Right renal cortex interstitium (tissue), 3 donors: ENCODE results near the gene NPHP4. TPM values are rescaled to one million over a fixed set of nuclear protein-coding genes. Genes with fewer than 3 reads are reported as not detected.

Experiments
- DNase-seq, 3 donors: peaks; one replicate each; pipeline ENCODE4 v3.0.0-alpha.2; 2013; ENCODE audit warnings: low read depth in 3 of 3, low spot score in 2 of 3
- polyA plus RNA-seq, 3 donors: library from polyadenylated mRNA; unstranded; fragments of 120-200 nt; gene quantifications; one replicate each; pipeline ENCODE4 v1.2.1, GENCODE V29; 2013; ENCODE audit not compliant: insufficient read length in 3 of 3

NPHP4 gene
- polyA plus RNA-seq, 3 donors: 8.9 to 10.4 (median 9.2) TPM

GRCh38 chr1:5954964-5955363, 37.3 kb downstream of the NPHP4 start:
- no peak for DNase-seq

DNA sequence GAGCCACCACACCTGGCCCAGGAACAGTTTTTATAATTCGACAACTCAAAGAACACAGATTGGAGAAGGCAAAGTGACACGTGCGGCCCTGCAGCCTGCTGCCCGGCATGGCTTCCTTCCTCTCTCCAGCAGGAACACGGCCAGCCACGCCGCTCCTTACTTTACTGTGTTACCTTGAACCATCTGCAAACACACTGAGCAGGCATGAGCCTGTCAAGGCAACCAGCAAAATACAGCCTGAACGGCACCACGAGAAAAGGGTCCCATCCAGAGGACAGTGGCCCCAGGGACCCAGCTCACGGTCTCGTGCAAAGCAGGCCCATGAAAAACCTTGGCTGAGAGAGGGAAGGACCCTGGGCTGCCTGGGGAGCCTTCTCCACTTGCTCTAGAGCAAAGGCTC, 38.8 kb downstream of the NPHP4 start:
- no peak for DNase-seq

DNA sequence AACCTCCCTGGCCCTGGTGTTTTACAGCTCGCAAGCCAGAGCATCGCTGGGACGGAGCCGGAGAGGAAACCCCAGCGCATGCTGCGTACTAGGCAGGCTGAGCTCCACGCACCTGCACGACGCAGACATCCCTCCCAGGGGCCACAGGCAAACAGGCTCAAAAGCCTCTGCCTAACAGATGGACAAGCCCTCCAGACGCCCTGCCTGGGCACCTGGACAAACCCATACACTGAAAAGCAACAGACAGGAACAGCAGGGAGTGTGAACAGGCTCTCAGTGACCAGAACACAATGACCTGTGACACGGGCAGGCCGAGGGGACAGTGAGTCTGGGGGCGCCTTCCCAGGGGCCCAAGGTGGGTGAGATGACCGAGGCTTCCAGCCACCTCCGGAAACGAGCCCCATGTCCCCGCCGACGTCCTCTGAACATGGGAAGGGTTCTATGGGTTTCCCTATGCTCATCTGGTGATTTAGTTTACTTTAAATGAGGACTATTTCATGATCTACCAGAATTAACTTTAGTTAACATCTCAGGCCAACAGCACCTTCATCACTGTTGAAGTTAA, 40.3 kb downstream of the NPHP4 start:
- no peak for DNase-seq

GRCh38 chr1:5950994-5951785, 41.0 kb downstream of the NPHP4 start:
- DNase-seq: no peak

- DNase-seq: no peak
Observed at GRCh38 chr1:5950201-5950895, 41.9 kb downstream of the NPHP4 start.

DNA sequence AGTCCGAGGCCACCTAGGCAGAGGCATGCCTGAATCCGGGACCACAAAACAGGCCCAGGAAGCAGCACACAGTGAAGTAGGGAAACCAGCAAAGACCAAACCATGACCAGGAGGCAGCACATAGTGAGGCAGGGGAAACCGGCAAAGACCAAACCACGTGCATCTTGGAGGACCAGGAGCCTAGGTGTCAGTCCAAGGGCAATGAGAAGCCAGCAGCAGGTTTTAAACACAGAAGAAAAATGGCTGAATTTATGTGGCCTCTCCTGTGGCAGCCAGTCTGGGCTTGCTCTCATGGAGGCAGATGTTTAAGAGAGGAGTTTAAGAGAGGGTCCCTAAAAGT, 42.5 kb downstream of the NPHP4 start:
- DNase-seq: no peak

GRCh38 chr1:5949085-5949760, 43.0 kb downstream of the NPHP4 start:
- DNase-seq: no peak

- no peak for DNase-seq
Observed at GRCh38 chr1:5948681-5949005, 43.6 kb downstream of the NPHP4 start.

- no peak for DNase-seq
Observed at GRCh38 chr1:5947978-5948680, 44.1 kb downstream of the NPHP4 start.

GRCh38 chr1:5947071-5947821, 45.0 kb downstream of the NPHP4 start:
- no peak for DNase-seq

- no peak for DNase-seq
Observed at GRCh38 chr1:5945445-5945844, 46.8 kb downstream of the NPHP4 start.

- no peak for DNase-seq
Observed at GRCh38 chr1:5944843-5945167, 47.4 kb downstream of the NPHP4 start.

- DNase-seq: no peak
Observed at GRCh38 chr1:5944154-5944842, 47.9 kb downstream of the NPHP4 start.

- DNase-seq: no peak
Observed at GRCh38 chr1:5943343-5944124, 48.7 kb downstream of the NPHP4 start.

- DNase-seq: no peak
Observed at GRCh38 chr1:5941671-5942070, 50.6 kb downstream of the NPHP4 start.

DNA sequence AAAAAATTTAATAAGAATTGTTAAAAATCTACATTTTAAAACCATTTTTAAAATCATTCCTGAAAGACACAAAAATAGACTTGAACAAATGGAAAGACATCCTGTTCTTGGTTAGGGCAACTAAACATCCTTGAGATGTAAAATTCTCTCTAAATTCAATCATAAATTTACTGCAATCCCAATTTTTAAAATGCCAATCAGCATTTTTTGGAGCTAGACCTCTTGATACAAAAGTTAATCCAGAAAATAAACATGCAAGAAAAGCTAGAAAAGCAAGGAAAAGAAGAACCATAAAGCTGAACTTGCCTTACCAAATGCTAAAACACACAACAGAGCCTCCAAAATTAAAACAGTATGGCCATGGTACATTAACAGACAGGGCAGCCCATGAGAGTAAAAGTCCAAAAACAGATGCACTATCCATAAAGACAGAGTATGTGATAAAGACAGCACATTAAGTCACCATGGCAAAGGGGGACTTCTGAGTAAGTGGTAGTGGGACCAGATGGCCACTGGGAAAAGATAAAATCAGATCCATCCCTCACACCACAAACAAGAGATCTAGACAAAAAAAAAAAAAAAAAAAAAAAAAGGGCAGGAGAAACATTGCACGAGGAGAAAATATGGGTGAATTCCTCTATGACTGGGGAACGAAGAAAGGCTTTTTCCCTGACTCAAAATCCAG, 51.4 kb downstream of the NPHP4 start:
- DNase-seq: no peak

- DNase-seq: no peak
Observed at GRCh38 chr1:5939271-5940170, 52.7 kb downstream of the NPHP4 start.
